ENCODE data around the gene MAGEC3.

The MAGEC3 gene

GRCh38 chrX:141902366-141902765, 64.2 kb downstream of the MAGEC3 start:
- no peak for TF ChIP-seq CTCF (IDR thresholded peaks at IDR 0.05)
- Mint-ChIP-seq H3K27me3 (ENCODE audit: low read depth, poor library complexity) (peaks cover 4% of the 10 kb centered on the region), H3K9me3 (peaks cover 53% of the 10 kb centered on the region), H3K4me1 (no peaks in the 10 kb centered on the region), H3K36me3 (ENCODE audit: low read depth) (peaks cover 2% of the 10 kb centered on the region), H3K4me3 (no peak overlapping the region), H3K27ac (no peak overlapping the region)
- no peak for DNase-seq

DNA sequence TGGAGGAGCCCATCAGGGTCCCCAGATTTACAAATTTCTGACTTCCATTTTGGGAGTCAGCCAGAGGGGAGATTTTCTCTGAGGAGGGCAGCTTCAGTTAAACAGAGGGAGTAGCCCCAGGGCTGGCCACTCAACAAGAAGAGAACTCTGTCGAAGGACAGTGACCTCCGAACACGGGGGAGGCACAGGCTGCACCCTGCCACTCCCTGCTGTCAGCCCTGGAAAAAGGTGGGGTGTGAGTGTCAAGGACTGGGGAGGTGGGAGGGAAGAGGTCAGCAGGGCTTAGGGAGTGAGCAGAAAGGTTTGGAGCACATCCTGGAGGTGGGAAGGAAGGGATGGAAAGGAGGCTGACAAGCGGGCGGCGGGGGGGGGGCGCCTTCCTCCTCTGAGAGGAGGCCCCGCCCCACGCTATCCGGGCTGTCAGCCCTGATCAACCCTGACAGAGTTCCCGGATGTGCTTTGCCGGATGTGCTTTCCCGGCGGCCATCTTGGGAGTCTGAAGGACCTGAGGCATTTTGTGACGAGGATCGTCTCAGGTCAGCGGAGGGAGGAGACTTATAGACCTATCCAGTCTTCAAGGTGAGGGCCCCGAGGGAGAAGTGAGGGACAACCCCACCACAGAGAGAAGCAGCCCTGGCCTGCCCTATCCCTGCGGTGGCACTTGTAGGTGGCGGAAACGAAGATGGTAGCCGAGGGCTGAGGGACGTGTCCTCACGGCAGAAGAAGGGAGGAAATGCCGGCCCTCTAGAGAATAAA, 65.5 kb downstream of the MAGEC3 start, which contains the start of gene MAGEC1:
MAGEC1 (plus strand) TSS at position 495 of the 756 bp plus-strand sequence. CDS start 1,179 bp downstream, outside the sequence.
- no peak within 1 kb of the TSS for H3K27ac Mint-ChIP-seq
- H3K4me3 Mint-ChIP-seq, result no peak within 1 kb of the TSS
- no peak for TF ChIP-seq CTCF (IDR thresholded peaks at IDR 0.05)
- no peak for DNase-seq
- peaks cover 65% of the 10 kb centered on the region for H3K9me3 Mint-ChIP-seq
- H3K27me3 Mint-ChIP-seq (ENCODE audit: low read depth, poor library complexity), result peaks cover 4% of the 10 kb centered on the region
- H3K36me3 Mint-ChIP-seq (ENCODE audit: low read depth), result peaks cover 5% of the 10 kb centered on the region
- no peaks in the 10 kb centered on the region for H3K4me1 Mint-ChIP-seq

DNA sequence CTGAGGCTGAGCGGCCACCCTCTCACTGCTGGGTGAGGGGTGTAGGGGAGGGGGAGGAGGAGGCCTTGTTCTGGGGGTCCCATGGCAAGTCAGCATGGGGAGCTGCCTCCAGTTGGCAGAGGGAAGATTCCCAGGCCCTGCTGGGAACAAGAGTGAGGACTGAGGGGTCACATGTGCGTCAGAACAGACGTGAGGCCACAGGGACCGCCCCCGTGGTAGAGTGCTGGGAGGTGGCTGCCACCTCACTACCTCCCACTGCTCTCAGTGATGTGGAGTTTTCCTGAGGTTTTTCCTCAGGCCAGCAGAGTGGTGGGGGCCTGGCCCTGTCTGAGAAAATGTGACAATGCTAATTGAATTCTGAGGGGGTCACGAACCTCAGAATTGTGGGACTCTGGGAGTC, 66.1 kb downstream of the MAGEC3 start:
- no peak overlapping the region for H3K27ac Mint-ChIP-seq
- H3K9me3 Mint-ChIP-seq, result peaks cover 66% of the 10 kb centered on the region
- no peaks in the 10 kb centered on the region for H3K4me1 Mint-ChIP-seq
- peaks cover 5% of the 10 kb centered on the region for H3K36me3 Mint-ChIP-seq (ENCODE audit: low read depth)
- H3K4me3 Mint-ChIP-seq, result no peak overlapping the region
- peaks cover 4% of the 10 kb centered on the region for H3K27me3 Mint-ChIP-seq (ENCODE audit: low read depth, poor library complexity)
- no peak for TF ChIP-seq CTCF (IDR thresholded peaks at IDR 0.05)
- DNase-seq, result no peak

DNA sequence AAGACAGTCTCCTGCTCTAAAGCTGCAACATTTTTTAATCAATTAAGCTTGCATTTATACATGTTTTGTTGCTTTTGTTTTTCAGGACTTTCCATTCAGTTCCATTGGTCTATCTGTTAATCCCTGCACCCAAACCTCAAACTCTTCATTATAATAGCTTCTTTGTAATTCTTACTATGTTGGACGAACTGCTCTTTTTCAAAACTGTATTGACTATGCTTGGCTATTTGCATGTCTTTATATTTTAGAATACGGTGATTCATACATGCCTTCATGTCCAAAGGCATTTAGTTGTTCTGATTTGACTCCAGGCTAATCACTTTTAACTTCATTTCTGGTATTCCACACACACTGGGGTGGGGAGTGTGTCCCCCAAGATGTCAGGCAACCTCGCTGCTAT, 79.7 kb downstream of the MAGEC3 start:
- Mint-ChIP-seq H3K27ac (no peak overlapping the region), H3K4me3 (no peak overlapping the region), H3K4me1 (no peaks in the 10 kb centered on the region), H3K36me3 (ENCODE audit: low read depth) (no peaks in the 10 kb centered on the region), H3K27me3 (ENCODE audit: low read depth, poor library complexity) (peaks cover 3% of the 10 kb centered on the region), H3K9me3 (peaks cover 16% of the 10 kb centered on the region)
- no peak for DNase-seq
- no peak for TF ChIP-seq CTCF (IDR thresholded peaks at IDR 0.05)

GRCh38 chrX:141924293-141924692, 86.2 kb downstream of the MAGEC3 start:
- no peak overlapping the region for H3K27ac Mint-ChIP-seq
- H3K36me3 Mint-ChIP-seq (ENCODE audit: low read depth), result no peaks in the 10 kb centered on the region
- no peak overlapping the region for H3K4me3 Mint-ChIP-seq
- peaks cover 18% of the 10 kb centered on the region for H3K9me3 Mint-ChIP-seq
- peaks cover 6% of the 10 kb centered on the region for H3K27me3 Mint-ChIP-seq (ENCODE audit: low read depth, poor library complexity)
- DNase-seq, result no peak
- H3K4me1 Mint-ChIP-seq, result no peaks in the 10 kb centered on the region
- TF ChIP-seq CTCF (IDR thresholded peaks at IDR 0.05), result no peak

GRCh38 chrX:141928432-141928831, 90.3 kb downstream of the MAGEC3 start:
- Mint-ChIP-seq H3K36me3 (ENCODE audit: low read depth) (no peaks in the 10 kb centered on the region), H3K9me3 (peaks cover 26% of the 10 kb centered on the region), H3K4me3 (no peak overlapping the region), H3K27me3 (ENCODE audit: low read depth, poor library complexity) (peaks cover 3% of the 10 kb centered on the region), H3K27ac (no peak overlapping the region), H3K4me1 (no peaks in the 10 kb centered on the region)
- no peak for TF ChIP-seq CTCF (IDR thresholded peaks at IDR 0.05)
- DNase-seq, result no peak

Data from nephron progenitor cell (in vitro differentiated cells).